GM21423 (cell line): ENCODE results near the gene PCBP3.
"Not testable (repeated sequence)": the region's sequence is repeated elsewhere in the genome, so short reads cannot be mapped to it uniquely, and the experiment has no call there.

ENCODE experiments used
- ATAC-seq: cut with Tn5 transposase; IDR thresholded peaks from one replicate; pipeline ENCODE4 v1.9.1; 2021; ENCODE audit warnings: mild to moderate bottlenecking, moderate library complexity; ENCODE audit not compliant: unreplicated experiment

The PCBP3 gene

DNA sequence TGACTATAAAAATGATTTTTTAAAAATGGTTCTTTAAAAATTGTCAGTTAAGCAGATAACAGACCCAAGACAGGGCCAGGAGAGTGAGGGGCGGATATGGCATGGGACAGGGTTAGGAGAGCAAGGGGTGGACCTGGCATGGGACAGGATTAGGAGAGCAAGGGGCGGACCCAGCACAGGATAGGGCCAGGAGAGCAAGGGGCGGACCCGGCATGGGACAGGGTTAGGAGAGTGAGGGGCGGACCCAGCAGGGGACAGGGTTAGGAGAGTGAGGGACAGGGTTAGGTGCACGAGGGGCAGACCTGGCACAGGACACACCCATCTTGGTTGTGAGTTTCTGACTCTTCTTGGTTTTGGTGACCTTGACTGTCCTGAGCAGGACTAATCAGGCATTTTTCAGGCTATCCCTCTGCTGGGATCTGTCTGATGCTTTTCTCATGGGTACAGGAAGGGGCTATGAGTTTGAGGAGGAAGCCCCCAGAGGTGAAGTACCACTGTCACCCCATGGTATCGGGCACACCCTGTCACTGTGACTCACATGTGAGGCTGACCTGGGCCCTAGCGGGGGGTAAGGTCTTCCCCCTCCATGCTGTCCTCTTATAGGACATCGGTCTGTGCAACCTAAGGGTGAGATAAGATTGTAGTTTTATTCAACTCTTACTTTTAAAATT lies 179.0 kb downstream of the PCBP3 start:
- ATAC-seq = no peak

DNA sequence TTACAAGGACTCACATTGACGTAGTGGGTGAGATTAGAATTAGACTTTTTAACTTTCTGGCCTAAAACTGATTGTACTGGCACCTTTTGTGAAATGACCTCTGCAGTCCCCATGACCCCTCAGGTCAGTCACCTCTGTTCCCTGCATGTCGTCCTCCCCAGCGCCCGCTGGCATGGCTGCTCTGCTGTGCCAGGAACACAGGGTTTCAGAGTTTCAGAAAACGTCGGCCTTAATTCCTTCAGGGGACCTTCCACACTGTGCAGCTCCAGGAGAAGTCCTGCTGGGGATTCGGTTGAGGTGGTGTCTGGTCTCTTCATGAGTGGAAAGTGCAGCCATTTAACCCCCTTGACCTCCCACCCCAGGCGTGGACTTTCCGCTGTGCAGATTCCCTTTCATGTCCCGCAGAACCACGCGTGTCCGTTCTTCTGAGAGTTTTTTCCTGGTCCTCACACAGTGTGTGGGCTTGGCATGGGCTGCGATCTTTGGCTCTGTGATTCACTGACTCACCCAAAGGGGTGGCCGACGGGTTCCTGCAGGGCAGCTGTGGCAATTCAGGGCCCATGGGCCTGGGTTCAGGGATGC lies 179.7 kb downstream of the PCBP3 start:
- ATAC-seq = no peak

DNA sequence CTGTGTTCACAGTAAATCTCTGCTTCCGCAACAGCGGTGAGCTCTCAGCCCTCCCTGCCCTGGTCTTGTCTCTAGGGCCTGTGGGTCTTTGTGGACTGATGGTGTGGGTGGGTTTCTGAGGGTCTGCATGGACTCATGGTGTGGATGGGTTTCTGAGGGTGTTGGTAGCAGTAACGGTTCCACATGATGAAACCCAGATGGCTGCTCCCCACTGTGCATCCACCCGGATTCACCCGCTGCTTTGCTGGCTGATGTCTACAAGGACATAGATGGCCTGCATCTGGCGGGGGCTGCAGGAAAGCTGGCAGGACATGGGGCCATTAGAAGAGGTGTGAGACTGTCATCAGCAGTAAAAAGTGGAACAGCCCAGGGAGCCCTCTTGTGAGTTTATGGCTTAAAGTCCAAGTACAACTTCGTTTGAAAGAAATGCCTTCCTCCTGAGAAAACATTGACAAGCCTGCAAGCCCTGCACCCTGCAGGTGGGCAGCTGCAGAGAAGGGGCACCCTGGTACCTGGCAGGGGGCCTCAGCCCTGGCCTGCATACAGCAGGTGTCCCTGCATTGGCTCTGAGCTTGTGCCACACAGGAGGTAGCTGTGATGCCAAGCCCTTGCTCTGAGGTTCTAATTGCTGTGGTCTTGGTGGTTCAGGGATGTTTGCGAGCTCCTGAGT lies 181.2 kb downstream of the PCBP3 start:
- ATAC-seq = no peak

- no peak for ATAC-seq
Observed at GRCh38 chr21:45825219-45825618, 181.7 kb downstream of the PCBP3 start.

GRCh38 chr21:45826676-45827301 lies 183.3 kb downstream of the PCBP3 start:
- ATAC-seq = no peak

DNA sequence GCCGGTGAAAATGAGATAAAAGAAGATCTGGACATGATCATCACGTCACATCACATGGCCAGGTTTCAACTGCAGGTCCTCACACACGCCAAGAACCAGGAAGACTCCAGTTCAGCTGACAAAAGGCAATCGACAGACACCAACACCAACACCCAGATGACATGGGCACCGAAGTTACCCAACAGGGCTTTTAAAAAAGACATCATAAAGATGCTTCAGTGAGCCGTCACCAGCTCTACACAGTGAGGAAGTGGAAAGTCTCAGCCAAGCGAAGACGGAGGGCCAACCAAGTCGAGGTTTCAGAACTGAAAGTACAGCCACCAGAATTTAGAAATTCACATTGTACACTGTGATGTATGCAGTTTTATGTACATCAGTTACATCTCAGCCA lies 183.8 kb downstream of the PCBP3 start:
- ATAC-seq = no peak

DNA sequence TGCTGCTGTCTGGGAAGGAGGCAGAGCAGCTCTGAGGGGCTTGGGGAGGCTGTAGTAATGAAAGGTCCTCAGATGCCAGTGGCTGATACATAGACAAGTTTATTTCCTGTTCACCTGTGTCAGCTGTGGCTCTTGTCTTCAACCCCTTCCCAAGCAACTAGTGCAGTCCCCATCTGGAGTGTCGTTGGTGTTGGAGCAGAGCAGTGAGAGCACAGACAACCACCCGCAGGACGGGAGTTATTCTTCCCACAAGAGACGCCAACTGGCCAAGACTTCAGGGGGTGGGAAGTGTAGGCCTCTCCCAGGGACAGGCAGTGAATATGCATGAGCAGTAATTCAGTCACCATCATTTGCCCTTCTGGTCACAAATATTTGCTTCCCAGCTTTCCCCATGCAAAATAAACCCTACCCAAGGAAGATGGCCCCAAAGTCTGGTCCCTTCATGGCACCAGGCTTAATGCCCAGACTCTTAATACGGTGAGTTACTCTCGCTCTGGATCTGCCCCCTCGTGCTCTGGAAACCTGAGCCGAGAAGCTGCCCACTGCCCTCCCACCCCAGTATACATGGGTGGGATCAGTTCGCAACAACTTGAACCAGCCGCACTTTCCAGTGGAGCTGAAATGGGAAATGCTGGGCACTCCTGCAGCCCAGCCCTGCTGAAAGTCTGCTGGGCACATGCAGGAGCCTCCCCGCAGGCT lies 184.5 kb downstream of the PCBP3 start:
- no peak for ATAC-seq

DNA sequence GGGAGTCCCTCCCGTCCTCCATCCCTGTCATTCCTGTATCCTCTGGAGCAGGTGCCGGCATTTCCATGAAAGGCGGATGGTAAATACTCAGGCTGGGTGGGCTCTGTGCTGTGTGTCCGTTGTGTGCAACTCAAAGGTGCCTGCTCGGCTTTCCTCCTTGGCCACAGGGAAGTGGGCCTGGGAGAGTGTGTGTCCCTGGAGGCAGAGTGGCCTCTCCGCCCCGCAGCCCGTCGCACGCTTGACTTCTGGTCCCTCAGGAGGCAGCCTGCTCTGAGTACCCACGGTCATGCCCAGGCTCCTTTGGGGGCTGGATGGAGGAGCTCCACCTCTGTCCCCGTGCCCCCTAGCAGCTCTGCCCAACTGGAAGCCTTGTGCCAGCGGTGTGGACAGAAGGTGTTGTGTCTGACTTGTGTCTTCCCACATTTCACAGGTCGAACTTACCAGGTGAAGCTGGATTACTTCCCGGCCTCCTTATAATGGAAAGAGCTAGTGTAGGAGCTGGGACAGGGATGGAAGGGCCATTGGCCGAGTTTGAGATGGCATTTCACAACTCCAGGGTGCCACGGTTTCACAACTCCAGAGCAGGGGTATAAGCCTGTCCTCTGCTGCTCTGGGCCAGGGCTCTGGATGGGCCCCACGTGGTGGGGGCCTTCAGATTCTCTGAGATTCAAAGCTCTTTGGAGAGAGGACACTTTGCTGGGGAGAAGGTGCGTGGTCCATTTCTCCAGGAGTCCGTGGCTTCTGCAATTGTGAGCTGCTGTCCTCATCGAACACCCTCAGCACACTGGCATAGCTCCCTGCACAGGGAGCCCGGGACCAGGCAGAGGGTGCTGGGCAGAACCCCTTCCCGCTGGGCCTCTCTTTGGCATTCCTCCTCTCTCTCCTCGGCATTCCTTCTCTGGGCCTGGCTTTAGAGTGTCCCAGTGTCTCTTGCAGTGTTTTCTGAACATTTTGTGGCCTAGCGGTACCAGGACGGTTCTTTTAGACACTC lies 185.3 kb downstream of the PCBP3 start:
- ATAC-seq = no peak

DNA sequence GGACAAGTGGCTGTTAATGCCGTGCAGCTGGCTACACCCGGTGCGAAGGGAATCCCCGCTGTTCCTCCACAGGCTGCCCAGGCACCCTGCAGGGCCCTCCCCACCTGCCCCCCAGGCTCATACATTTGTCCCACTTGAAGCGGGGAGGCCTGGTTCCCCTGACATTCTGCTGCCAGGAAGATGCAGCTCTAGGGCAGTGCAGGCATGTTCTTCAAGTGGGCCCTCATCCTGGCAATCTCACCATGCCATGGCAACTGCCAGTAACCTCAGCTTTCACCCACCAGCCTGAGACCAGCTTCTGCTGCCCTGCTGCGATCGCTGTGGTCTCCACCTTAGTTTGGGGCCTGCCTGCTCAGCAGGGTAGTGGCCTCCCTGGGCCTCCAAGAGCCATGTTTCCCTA lies 186.1 kb downstream of the PCBP3 start:
- no peak for ATAC-seq

DNA sequence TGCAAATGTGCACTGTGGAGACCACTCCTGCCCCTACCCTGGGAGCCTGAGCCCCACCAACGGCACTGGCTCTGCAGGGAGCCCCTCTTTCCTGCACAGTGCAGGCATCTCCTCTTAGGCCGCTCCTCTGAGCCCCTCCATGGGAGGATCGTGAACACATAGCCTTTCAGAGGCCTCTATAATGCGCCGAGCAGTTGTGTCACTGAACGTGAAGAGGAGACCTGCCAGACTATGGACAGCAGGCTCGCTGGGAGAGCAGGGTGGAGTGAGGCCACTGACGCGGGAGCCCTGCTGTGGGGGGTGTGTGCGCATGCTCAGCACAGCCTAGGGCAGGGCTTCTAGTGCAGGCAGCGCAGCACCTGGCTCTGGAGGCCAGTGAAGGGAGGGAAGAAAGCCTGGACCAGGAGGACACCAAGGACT lies 186.7 kb downstream of the PCBP3 start:
- no peak for ATAC-seq

DNA sequence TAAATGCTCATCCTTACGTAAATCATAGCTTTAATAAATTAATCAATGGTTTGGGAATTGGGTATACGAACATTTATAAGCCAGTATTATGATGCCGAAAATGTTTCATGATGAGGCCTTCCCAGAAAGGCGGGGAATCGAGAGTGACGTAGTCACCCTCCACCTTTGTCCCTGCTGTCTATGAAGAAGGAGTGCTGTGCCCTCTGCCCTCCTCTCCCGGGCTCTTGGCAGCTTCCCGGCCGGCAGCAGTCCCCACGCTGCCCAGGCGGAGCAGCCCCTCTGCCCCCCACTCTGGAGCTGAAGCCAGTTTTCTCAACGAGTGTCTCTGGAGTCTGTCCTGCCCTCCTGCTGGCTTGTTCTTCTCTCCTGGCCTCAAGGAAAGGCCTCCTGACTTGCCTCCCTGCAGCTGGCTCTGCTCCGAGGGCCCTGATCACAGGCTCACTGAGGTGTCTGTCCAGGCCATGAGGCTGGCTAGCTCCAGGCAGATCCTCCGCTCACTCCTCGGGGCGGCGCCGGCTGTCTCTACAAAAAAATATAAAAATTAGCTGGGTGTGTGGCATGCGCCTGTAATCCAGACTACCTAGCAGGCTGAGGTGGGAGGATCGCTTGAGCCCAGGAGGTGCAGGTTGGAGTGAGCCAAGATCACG lies 187.3 kb downstream of the PCBP3 start:
- ATAC-seq = no peak

DNA sequence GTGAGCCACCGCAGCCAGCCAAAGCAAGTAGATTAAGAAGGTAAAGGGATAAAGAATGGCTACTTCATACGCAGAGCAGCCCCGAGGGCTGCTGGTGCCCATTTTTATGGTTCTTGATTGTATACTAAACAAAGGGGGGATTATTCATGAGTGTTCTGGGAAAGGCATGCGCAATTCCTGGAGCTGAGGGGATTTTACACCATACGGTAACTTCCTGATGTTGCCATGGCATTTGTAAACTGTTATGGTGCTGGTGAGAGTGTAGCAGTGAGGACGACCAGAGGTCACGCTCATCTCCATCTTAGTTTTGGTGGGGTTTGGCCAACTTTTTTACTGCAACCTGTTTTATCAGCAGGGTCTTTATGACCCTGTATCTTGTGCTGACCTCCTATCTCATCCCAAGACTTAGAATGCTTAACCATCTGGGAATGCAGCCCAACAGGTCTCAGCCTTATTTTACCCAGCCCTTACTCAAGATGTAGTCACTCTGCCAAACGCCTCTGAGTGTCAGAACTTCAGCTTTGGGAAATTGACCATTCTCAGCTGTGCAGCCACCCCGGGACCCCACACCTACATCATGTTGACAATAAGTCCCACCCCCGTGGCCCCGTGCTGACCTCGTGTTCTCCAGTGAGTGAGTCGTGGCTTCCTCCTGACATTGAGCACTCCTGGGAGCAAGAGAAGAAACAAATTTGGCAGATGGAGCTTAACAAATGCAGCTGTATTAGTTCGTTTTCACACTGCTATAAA lies 188.6 kb downstream of the PCBP3 start:
- ATAC-seq = no peak

- not testable (repeated sequence) for ATAC-seq
Observed at GRCh38 chr21:45832741-45833235, 189.3 kb downstream of the PCBP3 start.

- no peak for ATAC-seq
Observed at GRCh38 chr21:45833414-45833813, 189.9 kb downstream of the PCBP3 start.

- ATAC-seq = no peak
Observed at GRCh38 chr21:45834026-45834715, 190.6 kb downstream of the PCBP3 start.

- no peak for ATAC-seq
Observed at GRCh38 chr21:45834821-45835293, 191.3 kb downstream of the PCBP3 start.

DNA sequence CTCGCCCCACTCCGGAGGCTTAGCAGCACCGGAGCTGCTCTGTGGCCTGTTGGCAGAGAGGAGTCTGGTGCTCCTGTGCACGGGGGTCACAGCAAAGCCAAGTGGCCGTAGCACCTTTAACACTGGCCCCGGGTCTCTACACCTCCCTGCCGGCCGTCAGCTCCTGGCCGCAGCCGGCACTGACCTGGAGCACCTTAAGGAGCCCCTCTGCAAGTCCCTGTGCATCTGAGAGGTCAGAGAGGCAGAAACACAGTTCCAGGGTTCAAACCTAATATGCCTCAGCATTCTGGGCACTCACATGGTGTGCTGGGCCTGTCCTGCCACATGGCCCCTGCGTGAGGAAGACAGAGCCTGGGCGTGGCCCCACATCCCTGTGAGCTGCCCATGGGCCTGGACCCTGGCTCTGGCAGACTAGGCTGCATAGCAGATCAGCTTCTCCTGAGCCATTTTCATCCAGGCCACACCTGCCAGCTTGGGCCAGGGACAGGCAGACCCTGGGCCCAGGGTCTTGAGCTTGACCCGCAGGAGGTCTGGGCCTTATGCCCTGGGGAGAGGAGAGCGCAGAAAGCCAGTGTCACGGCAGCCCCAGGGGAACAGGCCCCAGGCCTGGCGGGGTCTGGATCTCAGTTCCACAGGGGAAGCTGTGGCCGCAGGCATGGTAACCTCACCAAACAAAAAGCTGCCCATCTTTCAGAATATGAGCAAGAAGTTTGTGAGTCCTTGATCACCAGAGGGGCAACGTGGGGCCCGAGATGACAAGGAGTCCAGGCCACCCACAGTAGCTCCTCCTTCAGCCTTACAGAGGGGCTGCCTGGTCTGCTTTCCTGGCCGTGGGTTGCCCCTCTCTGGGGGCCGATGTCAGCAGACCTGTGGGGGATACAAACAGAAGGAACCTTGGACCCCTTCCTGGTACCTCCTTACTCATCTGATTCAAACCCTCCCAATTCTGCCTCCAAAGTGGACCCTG lies 192.1 kb downstream of the PCBP3 start:
- no peak for ATAC-seq
